GM20431 (cell line): ENCODE results near the gene CBR3.

Experiments used
- in situ Hi-C: fragments of 300-500 bp; cut with MseI, MboI; formaldehyde crosslinking; loops from one replicate; pipeline ENCODE4 v1.15.0; 2020; ENCODE audit warnings: low sequenced_read_pairs; ENCODE audit not compliant: unreplicated experiment

Gene CBR3

DNA sequence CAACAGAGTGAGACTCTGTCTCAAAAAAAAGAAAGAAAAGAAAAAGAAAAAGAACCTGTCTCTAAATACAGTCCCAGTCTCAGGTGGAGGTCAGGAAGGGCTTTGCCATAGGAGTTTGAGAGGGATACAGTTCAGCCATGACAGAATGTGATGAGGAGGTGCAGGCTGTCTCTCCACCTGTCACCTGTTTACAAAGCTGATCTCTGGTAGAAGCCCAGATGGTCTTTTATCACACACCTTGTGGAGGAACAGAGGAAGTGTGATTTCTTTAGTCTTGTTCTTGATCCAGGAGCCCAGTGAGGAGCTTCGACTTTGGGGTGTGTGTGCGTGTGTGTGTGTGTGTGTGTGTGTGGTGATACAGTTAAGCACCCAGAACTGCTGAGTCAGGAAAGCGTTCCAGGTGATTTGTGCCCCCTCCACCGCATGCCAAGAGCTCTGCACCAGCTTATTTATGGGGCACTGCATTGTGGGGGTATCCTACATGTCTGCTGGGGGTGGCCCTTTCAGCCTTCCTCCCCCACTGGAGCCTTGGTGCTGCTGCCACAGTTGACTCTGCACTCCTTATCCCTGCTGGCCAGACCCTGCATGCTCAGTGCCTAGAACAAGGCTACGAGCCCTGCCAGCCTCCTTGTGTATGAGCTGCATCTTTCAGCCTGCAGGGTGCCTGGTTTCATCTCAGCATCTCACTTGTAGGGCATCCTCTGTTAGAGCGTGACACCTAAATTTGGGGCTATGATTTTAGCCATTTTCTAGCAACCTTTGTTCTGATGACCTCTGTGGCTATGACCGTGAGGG, 41.1 kb downstream of the CBR3 start:
- in situ Hi-C loops, result no loop called here

GRCh38 chr21:36178349-36178748, 43.5 kb downstream of the CBR3 start:
- in situ Hi-C loops, result no loop called here

- in situ Hi-C loops, result no loop called here
These were observed 44.3 kb downstream of the CBR3 start for GRCh38 chr21:36179145-36179544.

GRCh38 chr21:36180963-36181362, 46.1 kb downstream of the CBR3 start:
- in situ Hi-C loops, result no loop called here

DNA sequence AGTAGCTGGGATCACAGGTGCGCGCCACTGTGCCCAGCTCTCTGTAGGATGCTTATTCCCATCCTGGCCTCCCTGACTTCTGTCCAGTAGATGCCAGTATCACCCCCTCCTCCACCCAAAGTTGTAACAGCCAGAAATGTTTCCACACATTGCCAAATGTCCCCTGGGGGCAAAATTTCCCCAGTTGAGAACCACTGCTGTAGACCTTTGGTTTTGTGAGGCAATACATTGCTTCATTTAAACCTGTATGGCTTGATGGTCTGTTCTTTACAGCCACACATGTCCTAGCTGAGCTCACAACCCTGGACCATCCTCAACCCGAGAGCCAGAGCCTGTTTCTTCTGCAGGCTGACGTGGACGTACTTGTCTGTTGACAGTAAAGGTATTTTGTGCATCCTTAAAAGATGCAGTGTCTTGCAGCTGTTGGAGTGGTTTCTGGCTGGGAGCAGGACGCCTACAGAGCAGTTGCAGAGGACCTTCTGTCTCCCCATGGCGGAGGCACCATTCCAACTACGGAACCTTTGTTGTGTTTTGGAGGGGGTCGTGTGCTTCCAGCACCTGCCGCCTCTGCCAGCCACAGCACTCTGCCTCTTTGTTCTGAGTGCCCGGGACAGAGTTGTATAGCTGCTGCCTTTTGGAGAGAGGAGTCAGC, 48.4 kb downstream of the CBR3 start:
- in situ Hi-C loops, result no loop called here

GRCh38 chr21:36184545-36184944, 49.7 kb downstream of the CBR3 start:
- in situ Hi-C loops, result no loop called here

DNA sequence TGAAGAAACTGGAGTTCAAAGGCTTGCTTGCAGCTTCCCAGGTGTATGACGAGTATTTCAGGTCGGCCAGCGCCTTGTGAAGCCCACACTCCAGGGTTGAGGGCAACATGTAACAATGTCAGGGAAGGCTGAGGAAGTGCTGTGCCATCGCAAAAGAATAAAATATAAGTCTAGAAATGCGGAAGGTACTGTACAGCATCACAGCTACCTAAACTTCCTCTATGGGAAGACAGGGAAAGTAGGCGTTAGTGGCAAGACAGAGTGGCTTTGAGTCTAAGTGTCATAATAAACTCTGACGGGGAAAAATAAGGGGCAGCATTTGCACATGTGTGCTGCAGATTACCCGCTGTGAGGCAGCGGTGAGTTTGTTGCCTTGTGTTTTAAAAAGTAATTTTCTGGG, 50.6 kb downstream of the CBR3 start:
- in situ Hi-C loops, result no loop called here

- in situ Hi-C loops, result no loop called here
These were observed 51.2 kb downstream of the CBR3 start for GRCh38 chr21:36186081-36186480.

- in situ Hi-C loops, result no loop called here
These were observed 51.9 kb downstream of the CBR3 start for GRCh38 chr21:36186506-36187399.

DNA sequence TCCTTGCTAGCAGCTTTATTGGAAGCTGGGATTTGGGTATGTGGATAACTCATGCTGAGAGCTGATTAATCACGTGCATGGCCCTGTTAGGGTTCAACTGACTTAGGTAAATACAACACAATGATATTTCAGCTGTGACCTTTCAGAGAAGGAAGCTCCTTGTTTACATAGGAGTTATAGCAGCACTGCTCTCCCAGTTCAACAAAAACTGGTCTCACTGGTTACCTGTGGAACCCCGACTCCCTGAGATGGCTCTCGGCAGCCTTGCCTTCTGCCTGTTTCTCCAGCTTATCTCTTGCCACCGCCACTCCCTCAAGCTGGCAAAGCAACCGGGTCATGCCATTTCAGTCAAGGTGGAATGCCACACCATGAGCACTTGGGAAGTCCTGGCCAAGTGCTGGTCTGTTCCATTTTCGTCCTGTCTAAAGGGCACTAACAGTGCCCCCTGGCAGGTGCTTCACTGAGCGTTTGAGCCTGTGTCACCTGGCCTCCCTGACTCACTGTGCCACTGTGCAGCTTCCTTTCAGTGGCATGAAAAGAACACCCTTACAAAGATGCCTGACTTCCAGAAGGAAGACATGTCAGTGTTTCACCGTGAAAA, 53.3 kb downstream of the CBR3 start:
- in situ Hi-C loops, result no loop called here

DNA sequence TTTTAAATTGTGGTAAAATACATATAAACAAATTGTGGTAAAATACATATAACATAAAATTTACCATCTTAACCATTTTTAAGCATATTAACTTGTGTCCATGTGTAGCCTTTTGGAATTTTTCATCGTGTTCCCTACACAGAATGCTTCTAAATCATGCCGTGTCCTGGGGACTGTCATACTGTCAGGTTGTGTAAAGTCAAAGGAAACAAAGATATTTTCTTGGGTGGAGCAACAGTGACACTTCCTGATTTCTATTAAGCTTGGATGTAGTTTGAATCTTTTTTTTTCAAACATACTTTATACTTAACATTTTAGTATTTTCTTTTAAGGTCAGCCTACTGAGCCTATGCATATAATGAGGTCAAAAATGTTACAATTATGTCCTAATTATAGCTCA, 54.1 kb downstream of the CBR3 start:
- in situ Hi-C loops, result no loop called here

- in situ Hi-C loops, result no loop called here
These were observed 55.9 kb downstream of the CBR3 start for GRCh38 chr21:36190736-36191135.

DNA sequence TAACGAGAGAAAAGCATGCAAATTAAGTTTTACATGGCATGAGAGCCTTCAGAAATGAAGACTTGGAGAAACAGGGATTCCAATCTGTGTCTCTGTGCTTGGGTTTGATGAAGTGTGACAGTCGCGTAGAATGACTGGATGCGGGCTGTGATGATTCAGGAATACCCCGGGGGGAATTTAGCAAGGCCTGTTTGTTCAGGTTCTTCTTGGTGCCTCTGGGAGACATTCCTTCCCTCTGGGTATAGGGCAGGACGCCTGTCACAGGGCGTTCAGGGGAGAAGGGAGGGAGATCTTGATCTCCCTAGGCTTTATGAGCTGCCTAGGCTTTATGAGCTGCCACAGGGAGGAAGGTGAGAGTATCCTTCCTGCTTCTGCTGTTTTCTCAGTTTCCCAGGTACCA, 58.3 kb downstream of the CBR3 start:
- in situ Hi-C loops, result no loop called here

DNA sequence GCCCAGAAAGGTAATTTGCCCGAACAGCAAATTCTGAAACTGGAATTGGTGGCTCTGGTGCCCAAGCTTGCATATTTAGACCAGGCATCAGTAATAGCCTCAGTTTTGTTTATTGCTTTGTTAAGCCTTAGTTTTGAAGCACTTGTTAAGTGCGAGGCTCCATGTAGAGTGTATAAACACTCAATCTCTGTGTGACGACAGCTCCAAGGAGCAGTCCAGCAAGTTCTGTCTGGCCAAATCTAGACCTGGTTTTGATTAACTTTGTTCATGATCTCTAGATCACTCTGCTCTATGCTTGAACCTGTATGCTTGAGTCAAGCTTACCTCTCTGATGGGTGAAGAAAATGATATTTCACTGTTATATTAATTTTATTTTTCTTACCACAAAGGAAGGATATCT, 59.1 kb downstream of the CBR3 start:
- in situ Hi-C loops, result no loop called here

DNA sequence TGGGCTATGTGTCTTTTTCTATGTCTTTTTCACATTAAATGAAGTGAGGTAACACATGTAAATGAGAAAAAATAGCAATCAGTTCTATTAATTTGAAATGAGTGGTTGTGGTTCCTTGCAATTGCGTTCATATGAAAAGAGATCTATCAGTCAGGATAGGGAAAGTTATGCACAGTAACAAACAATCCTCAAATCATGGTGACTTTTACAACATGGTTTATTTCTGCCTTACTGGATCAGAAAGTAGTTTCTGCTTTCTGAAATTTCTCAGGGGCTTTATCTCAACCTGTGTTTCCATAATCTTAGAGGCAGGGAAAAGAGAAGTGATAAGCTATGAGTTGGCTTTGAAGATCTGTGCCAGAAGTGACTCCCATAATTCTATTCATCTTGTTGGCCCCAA, 60.7 kb downstream of the CBR3 start:
- in situ Hi-C loops, result no loop called here
